Astrocyte of the cerebellum (primary cell): ENCODE data around the gene GRAMD1B.

ENCODE experiments used
- DNase-seq: peaks from one replicate; pipeline ENCODE4 v3.0.0-alpha.2; 2011; ENCODE audit warnings: low read depth
- H3K4me3 ChIP-seq: 2 replicates; pipeline ENCODE4 v1.5.1; 2011; ENCODE audit warnings: mild to moderate bottlenecking, low read depth, low read length, moderate library complexity
- in situ Hi-C: cut with HindIII; loops from 2 replicates; pipeline ENCODE4 v1.10.0; 2017; ENCODE audit warnings: low sequenced_read_pairs
- TF ChIP-seq, protein P1 (sequence below): IDR thresholded peaks from 2 replicates; pipeline ENCODE4 v1.5.1; 2012; ENCODE audit warnings: low read length, low read depth, moderate library complexity, mild to moderate bottlenecking; ENCODE audit errors: missing control alignments

The GRAMD1B gene

GRCh38 chr11:123607781-123608180, 177.7 kb downstream of the GRAMD1B start:
- no peak for DNase-seq
- no peak overlapping the region for H3K4me3 ChIP-seq
- in situ Hi-C loops: no loop called here
- TF ChIP-seq, protein P1, sequence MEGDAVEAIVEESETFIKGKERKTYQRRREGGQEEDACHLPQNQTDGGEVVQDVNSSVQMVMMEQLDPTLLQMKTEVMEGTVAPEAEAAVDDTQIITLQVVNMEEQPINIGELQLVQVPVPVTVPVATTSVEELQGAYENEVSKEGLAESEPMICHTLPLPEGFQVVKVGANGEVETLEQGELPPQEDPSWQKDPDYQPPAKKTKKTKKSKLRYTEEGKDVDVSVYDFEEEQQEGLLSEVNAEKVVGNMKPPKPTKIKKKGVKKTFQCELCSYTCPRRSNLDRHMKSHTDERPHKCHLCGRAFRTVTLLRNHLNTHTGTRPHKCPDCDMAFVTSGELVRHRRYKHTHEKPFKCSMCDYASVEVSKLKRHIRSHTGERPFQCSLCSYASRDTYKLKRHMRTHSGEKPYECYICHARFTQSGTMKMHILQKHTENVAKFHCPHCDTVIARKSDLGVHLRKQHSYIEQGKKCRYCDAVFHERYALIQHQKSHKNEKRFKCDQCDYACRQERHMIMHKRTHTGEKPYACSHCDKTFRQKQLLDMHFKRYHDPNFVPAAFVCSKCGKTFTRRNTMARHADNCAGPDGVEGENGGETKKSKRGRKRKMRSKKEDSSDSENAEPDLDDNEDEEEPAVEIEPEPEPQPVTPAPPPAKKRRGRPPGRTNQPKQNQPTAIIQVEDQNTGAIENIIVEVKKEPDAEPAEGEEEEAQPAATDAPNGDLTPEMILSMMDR: no peak

- TF ChIP-seq, protein P1: no peak
- no peak for DNase-seq
- in situ Hi-C loops: no loop called here
- no peak overlapping the region for H3K4me3 ChIP-seq
Observed at GRCh38 chr11:123608371-123608770, 178.3 kb downstream of the GRAMD1B start.

DNA sequence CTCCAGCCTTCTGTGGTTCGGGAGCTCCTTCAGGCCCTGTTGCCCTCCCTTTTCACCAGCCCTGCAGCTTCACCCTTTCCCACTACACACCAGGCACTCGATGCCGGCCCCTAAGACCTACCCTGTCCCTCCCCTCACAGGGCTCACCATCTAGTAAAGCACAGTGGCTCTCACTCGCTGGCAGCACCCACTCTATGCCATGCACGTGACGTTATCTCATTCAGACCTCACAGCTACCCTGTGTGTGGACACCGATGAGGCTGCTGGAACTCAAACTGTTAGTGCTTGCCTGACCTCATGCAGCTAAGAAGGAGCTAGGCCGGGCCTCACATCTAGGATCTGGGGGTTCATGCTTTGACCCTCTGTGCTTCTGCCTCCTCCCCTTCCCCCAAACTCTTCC, 178.9 kb downstream of the GRAMD1B start:
- H3K4me3 ChIP-seq: no peak overlapping the region
- in situ Hi-C loops: no loop called here
- TF ChIP-seq, protein P1: no peak
- DNase-seq: no peak

DNA sequence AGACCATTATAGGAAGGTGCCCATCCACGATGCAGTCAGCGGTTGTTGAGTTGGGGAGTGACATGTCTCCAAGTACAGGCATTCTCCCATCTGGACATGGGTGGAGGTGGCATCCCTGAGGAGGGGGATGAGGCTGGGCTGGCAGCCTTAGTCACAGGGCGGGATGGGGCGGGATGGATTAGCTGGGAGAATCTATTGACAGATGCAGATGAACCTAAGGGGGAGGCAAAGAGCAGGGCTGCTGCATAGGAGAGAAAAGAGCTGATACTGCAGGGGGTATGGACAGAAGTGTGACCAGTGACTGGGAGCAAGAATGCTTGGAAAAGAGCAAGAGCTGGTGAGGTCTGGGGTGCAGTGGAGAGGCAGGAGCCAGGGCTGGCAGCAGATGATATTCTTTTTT, 181.6 kb downstream of the GRAMD1B start:
- H3K4me3 ChIP-seq: no peak overlapping the region
- TF ChIP-seq, protein P1: no peak
- in situ Hi-C loops: loop anchor here (5.0 kb wide), 1 partner anchor 91 kb away; no protein-coding TSS in a partner anchor
- no peak for DNase-seq

DNA sequence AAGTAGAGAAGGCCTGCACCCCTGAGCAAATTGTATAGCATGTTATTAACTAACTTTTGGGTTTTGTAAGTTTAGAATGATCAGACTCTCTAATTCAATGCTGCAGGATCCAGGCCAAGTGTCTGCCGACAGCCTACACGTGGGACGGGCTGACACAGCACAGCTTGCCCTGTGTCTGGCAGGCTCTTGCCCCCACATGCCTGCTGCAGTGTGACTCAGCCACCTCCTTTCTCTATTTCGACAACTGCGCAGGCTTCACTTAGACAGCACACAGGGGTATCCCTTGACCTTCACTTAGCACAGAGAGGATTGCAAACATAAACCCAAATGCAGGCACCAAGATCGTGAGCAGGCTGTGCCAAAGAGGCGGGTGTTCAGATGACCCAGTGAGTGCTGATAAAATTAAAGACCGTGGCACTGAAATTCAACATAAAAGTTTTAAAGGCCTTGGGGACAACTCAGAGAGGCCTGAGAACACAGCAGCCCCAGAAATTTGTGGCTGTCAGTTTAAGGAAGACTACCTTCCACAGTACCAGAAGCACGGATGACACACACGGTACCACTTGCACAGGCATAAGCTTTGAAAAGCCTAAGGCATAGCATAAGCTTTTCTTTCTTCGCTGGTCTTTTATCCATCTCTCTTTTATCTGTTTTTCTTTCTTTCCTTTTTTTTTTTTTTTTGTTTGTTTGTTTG, 186.6 kb downstream of the GRAMD1B start:
- in situ Hi-C loops: no loop called here
- DNase-seq: peak; percentile 1
- H3K4me3 ChIP-seq: no peak overlapping the region
- TF ChIP-seq, protein P1: no peak

GRCh38 chr11:123622576-123622975, 192.5 kb downstream of the GRAMD1B start:
- DNase-seq: no peak
- in situ Hi-C loops: no loop called here
- no peak overlapping the region for H3K4me3 ChIP-seq
- TF ChIP-seq, protein P1: no peak
